HEK293 (cell line): ENCODE results near the gene ZNF560.
A peak's percentile ranks its signal among the peaks of the same experiment; 100 is the strongest.

Source experiments
- CTCF ChIA-PET: fragments of 350-600 bp; formaldehyde crosslinking; extraction: SDS; loops from one replicate; lab custom pipeline; 2021; ENCODE audit warnings: antibody characterized with exemption; lab: Yijun Ruan, JAX
- POLR2A ChIA-PET: fragments of 300-600 bp; formaldehyde crosslinking; extraction: SDS; loops from one replicate; lab custom pipeline; 2020; ENCODE audit warnings: antibody characterized with exemption, inconsistent platforms; lab: Yijun Ruan, JAX
- H3K27ac ChIP-seq: fragments of 200-500 bp; sonication (Bioruptor generic); 2 replicates; pipeline ENCODE4 v1.5.1; 2014; ENCODE audit warnings: low read depth, low read length, control low read depth, inconsistent platforms; ENCODE audit errors: extremely low read depth
- H3K36me3 ChIP-seq, 2 experiments: fragments of 200-500 bp in 1 of 2; sonication (Bioruptor generic) in 1 of 2; 1 replicate in 1 of 2; 2 replicates in 1 of 2; pipeline ENCODE4 v1.5.1; 2014 to 2017; ENCODE audit warnings: inconsistent platforms in 2 of 2, low read length in 2 of 2; ENCODE audit not compliant: control insufficient read depth in 2 of 2, insufficient read depth in 1 of 2
- H3K4me1 ChIP-seq: fragments of 200-500 bp; sonication (Bioruptor generic); 2 replicates; pipeline ENCODE4 v1.5.1; 2014; ENCODE audit warnings: mild to moderate bottlenecking, low read length, inconsistent platforms; ENCODE audit not compliant: control insufficient read depth, insufficient read depth
- H3K4me3 ChIP-seq: 2 replicates; pipeline ENCODE4 v1.5.1; 2011; ENCODE audit warnings: low read depth, mild to moderate bottlenecking, control low read depth, low read length, moderate library complexity
- H3K9me3 ChIP-seq: fragments of 200-500 bp; sonication (Bioruptor generic); 2 replicates; pipeline ENCODE4 v1.5.1; 2014; ENCODE audit warnings: low read depth, low read length, inconsistent platforms; ENCODE audit not compliant: control insufficient read depth, insufficient read depth
- SCRT2 ChIP-seq: fragments of 450-650 bp; formaldehyde crosslinking; IDR thresholded peaks from 2 replicates; pipeline ENCODE4 v1.5.1; 2016; ENCODE audit warnings: missing biosample characterization, missing genetic modification characterization
- SETDB1 ChIP-seq: IDR thresholded peaks from one replicate; pipeline ENCODE4 v1.6.1; 2017; ENCODE audit warnings: mild to moderate bottlenecking, low read length, moderate library complexity, mixed read lengths; ENCODE audit not compliant: insufficient read length
- TRIM28 ChIP-seq: IDR thresholded peaks from 2 replicates; pipeline ENCODE4 v1.6.1; 2011; ENCODE audit warnings: low read length, control low read depth, borderline replicate concordance
- ZBTB17 ChIP-seq: fragments of 450-650 bp; formaldehyde crosslinking; IDR thresholded peaks from 2 replicates; pipeline ENCODE4 v1.5.1; 2016; ENCODE audit warnings: missing biosample characterization, missing genetic modification characterization
- ZBTB26 ChIP-seq: fragments of 450-650 bp; formaldehyde crosslinking; optimal IDR thresholded peaks from 2 replicates; pipeline ENCODE3; 2016; ENCODE audit warnings: missing biosample characterization, mild to moderate bottlenecking, missing genetic modification characterization
- ZBTB48 ChIP-seq: fragments of 450-650 bp; formaldehyde crosslinking; IDR thresholded peaks from 2 replicates; pipeline ENCODE4 v1.5.1; 2016; ENCODE audit warnings: missing biosample characterization, missing genetic modification characterization
- ZFP69B ChIP-seq: fragments of 450-650 bp; formaldehyde crosslinking; IDR thresholded peaks from 2 replicates; pipeline ENCODE4 v1.5.1; 2016; ENCODE audit warnings: missing biosample characterization, missing genetic modification characterization
- ZNF10 ChIP-seq: fragments of 450-650 bp; formaldehyde crosslinking; IDR thresholded peaks from 2 replicates; pipeline ENCODE4 v1.5.1; 2017; ENCODE audit warnings: missing biosample characterization, missing genetic modification characterization
- ZNF174 ChIP-seq: fragments of 450-650 bp; formaldehyde crosslinking; IDR thresholded peaks from 2 replicates; pipeline ENCODE4 v1.5.0; 2017; ENCODE audit warnings: missing biosample characterization, mild to moderate bottlenecking, missing genetic modification characterization
- ZNF184 ChIP-seq: fragments of 450-650 bp; IDR thresholded peaks from 2 replicates; pipeline ENCODE4 v1.5.1; 2018; ENCODE audit warnings: missing biosample characterization, mild to moderate bottlenecking, missing genetic modification characterization
- ZNF211 ChIP-seq: fragments of 450-650 bp; formaldehyde crosslinking; IDR thresholded peaks from 2 replicates; pipeline ENCODE4 v1.5.1; 2016; ENCODE audit warnings: low read depth, missing biosample characterization, missing genetic modification characterization
- ZNF433 ChIP-seq: fragments of 450-650 bp; formaldehyde crosslinking; IDR thresholded peaks from 2 replicates; pipeline ENCODE4 v1.5.1; 2016; ENCODE audit warnings: missing biosample characterization, missing genetic modification characterization, low read depth
- ZNF48 ChIP-seq: fragments of 450-650 bp; formaldehyde crosslinking; IDR thresholded peaks from 2 replicates; pipeline ENCODE4 v1.5.1; 2016; ENCODE audit warnings: missing biosample characterization, missing genetic modification characterization
- ZNF600 ChIP-seq: fragments of 450-650 bp; formaldehyde crosslinking; IDR thresholded peaks from 2 replicates; pipeline ENCODE4 v1.5.1; 2016; ENCODE audit warnings: missing biosample characterization, missing genetic modification characterization
- ZNF776 ChIP-seq: fragments of 450-650 bp; formaldehyde crosslinking; IDR thresholded peaks from 2 replicates; pipeline ENCODE4 v1.5.0; 2017; ENCODE audit warnings: missing biosample characterization, missing genetic modification characterization, borderline replicate concordance
- ZSCAN23 ChIP-seq: fragments of 450-650 bp; formaldehyde crosslinking; IDR thresholded peaks from 2 replicates; pipeline ENCODE4 v1.5.1; 2016; ENCODE audit warnings: missing biosample characterization, missing genetic modification characterization
- TF ChIP-seq, protein P1 (sequence below): fragments of 450-650 bp; formaldehyde crosslinking; IDR thresholded peaks from 2 replicates; pipeline ENCODE4 v1.5.1; 2016; ENCODE audit warnings: missing biosample characterization, missing genetic modification characterization
- TF ChIP-seq, protein P2 (sequence below): fragments of 450-650 bp; formaldehyde crosslinking; IDR thresholded peaks from 2 replicates; pipeline ENCODE4 v1.5.1; 2016; ENCODE audit warnings: missing biosample characterization, missing genetic modification characterization
- TF ChIP-seq, protein P3 (sequence below): fragments of 450-650 bp; formaldehyde crosslinking; IDR thresholded peaks from 2 replicates; pipeline ENCODE4 v1.5.1; 2017; ENCODE audit warnings: missing biosample characterization, missing genetic modification characterization
- TF ChIP-seq, protein P4 (sequence below): fragments of 450-650 bp; formaldehyde crosslinking; IDR thresholded peaks from 2 replicates; pipeline ENCODE4 v1.5.0; 2017; ENCODE audit warnings: missing biosample characterization, missing genetic modification characterization, borderline replicate concordance
- TF ChIP-seq, protein P5 (sequence below): fragments of 450-650 bp; formaldehyde crosslinking; conservative IDR thresholded peaks from 2 replicates; pipeline ENCODE4 v1.5.1; 2016; ENCODE audit warnings: low read depth, missing biosample characterization, missing genetic modification characterization

The ZNF560 gene

GRCh38 chr19:9531933-9532332 lies 33.5 kb upstream of the ZNF560 start:
- Histone ChIP-seq H3K36me3 (peaks cover 64 to 99% of the 10 kb centered on the region in 2 experiments), H3K4me3 (no peak overlapping the region)
- CTCF ChIA-PET, result no interaction called here

DNA sequence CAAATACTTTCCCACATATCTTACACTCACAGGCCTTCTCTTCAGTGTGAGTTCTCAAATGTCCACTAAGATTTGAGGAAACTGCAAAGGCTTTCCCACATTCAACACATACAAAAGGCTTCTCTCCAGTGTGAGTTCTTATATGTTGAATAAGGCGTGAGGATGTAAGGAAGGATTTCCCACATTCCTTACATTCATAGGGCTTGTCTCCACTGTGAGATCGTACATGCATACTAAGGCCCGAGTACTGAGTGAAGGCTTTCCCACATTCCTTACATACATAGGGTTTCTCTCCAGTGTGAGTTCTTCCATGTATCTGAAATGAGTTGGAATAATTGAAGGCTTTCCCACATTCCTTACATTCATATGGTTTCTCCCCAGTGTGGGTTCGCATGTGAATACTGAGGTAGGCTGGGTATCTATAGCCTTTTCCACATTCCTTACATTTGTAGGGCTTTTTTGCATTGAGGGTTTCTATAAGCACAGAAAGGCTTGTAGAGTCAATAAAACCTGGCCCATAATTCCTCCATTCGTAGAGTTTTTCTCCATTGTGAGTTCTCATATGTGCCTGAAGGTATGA lies 30.4 kb upstream of the ZNF560 start:
- Histone ChIP-seq H3K36me3 (peaks cover 39 to 84% of the 10 kb centered on the region in 2 experiments), H3K9me3 (no peaks in the 10 kb centered on the region), H3K4me1 (no peaks in the 10 kb centered on the region), H3K27ac (no peak overlapping the region), H3K4me3 (no peak overlapping the region)
- POLR2A ChIA-PET, result no interaction called here
- CTCF ChIA-PET, result interaction anchor here (0.7 kb wide), 1 partner anchor 943 kb away, joined by 3 read pairs; no protein-coding TSS in a partner anchor
- TF ChIP-seq SETDB1 (peak; percentile 100), SCRT2 (no peak), ZNF10 (tag by site-specific recombination) (no peak), ZBTB26 (tag by site-specific recombination) (no peak), ZNF174 (no peak), ZNF600 (tag by site-specific recombination) (no peak), ZBTB17 (tag by site-specific recombination) (no peak)
- TF ChIP-seq, protein P1, sequence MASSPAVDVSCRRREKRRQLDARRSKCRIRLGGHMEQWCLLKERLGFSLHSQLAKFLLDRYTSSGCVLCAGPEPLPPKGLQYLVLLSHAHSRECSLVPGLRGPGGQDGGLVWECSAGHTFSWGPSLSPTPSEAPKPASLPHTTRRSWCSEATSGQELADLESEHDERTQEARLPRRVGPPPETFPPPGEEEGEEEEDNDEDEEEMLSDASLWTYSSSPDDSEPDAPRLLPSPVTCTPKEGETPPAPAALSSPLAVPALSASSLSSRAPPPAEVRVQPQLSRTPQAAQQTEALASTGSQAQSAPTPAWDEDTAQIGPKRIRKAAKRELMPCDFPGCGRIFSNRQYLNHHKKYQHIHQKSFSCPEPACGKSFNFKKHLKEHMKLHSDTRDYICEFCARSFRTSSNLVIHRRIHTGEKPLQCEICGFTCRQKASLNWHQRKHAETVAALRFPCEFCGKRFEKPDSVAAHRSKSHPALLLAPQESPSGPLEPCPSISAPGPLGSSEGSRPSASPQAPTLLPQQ (tag by site-specific recombination), result no peak

More at GRCh38 chr19:9531933-9532332, 33.5 kb upstream of the ZNF560 start:
- Histone ChIP-seq H3K9me3 (no peaks in the 10 kb centered on the region), H3K4me1 (no peaks in the 10 kb centered on the region), H3K27ac (no peak overlapping the region)
- POLR2A ChIA-PET, result no interaction called here
- TF ChIP-seq ZNF184 (tag by site-specific recombination) (no peak), ZBTB48 (tag by site-specific recombination) (no peak), ZNF433 (tag by site-specific recombination) (no peak), ZFP69B (tag by site-specific recombination) (no peak), TRIM28 (no peak), ZSCAN23 (tag by site-specific recombination) (no peak), ZNF211 (tag by site-specific recombination) (no peak), ZNF48 (no peak), ZNF776 (no peak)
- TF ChIP-seq, protein P2, sequence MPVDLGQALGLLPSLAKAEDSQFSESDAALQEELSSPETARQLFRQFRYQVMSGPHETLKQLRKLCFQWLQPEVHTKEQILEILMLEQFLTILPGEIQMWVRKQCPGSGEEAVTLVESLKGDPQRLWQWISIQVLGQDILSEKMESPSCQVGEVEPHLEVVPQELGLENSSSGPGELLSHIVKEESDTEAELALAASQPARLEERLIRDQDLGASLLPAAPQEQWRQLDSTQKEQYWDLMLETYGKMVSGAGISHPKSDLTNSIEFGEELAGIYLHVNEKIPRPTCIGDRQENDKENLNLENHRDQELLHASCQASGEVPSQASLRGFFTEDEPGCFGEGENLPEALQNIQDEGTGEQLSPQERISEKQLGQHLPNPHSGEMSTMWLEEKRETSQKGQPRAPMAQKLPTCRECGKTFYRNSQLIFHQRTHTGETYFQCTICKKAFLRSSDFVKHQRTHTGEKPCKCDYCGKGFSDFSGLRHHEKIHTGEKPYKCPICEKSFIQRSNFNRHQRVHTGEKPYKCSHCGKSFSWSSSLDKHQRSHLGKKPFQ (tag by site-specific recombination), result no peak
- TF ChIP-seq, protein P3, sequence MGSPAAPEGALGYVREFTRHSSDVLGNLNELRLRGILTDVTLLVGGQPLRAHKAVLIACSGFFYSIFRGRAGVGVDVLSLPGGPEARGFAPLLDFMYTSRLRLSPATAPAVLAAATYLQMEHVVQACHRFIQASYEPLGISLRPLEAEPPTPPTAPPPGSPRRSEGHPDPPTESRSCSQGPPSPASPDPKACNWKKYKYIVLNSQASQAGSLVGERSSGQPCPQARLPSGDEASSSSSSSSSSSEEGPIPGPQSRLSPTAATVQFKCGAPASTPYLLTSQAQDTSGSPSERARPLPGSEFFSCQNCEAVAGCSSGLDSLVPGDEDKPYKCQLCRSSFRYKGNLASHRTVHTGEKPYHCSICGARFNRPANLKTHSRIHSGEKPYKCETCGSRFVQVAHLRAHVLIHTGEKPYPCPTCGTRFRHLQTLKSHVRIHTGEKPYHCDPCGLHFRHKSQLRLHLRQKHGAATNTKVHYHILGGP (tag by site-specific recombination), result no peak
- TF ChIP-seq, protein P4, sequence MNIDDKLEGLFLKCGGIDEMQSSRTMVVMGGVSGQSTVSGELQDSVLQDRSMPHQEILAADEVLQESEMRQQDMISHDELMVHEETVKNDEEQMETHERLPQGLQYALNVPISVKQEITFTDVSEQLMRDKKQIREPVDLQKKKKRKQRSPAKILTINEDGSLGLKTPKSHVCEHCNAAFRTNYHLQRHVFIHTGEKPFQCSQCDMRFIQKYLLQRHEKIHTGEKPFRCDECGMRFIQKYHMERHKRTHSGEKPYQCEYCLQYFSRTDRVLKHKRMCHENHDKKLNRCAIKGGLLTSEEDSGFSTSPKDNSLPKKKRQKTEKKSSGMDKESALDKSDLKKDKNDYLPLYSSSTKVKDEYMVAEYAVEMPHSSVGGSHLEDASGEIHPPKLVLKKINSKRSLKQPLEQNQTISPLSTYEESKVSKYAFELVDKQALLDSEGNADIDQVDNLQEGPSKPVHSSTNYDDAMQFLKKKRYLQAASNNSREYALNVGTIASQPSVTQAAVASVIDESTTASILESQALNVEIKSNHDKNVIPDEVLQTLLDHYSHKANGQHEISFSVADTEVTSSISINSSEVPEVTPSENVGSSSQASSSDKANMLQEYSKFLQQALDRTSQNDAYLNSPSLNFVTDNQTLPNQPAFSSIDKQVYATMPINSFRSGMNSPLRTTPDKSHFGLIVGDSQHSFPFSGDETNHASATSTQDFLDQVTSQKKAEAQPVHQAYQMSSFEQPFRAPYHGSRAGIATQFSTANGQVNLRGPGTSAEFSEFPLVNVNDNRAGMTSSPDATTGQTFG, result no peak
- TF ChIP-seq, protein P5, sequence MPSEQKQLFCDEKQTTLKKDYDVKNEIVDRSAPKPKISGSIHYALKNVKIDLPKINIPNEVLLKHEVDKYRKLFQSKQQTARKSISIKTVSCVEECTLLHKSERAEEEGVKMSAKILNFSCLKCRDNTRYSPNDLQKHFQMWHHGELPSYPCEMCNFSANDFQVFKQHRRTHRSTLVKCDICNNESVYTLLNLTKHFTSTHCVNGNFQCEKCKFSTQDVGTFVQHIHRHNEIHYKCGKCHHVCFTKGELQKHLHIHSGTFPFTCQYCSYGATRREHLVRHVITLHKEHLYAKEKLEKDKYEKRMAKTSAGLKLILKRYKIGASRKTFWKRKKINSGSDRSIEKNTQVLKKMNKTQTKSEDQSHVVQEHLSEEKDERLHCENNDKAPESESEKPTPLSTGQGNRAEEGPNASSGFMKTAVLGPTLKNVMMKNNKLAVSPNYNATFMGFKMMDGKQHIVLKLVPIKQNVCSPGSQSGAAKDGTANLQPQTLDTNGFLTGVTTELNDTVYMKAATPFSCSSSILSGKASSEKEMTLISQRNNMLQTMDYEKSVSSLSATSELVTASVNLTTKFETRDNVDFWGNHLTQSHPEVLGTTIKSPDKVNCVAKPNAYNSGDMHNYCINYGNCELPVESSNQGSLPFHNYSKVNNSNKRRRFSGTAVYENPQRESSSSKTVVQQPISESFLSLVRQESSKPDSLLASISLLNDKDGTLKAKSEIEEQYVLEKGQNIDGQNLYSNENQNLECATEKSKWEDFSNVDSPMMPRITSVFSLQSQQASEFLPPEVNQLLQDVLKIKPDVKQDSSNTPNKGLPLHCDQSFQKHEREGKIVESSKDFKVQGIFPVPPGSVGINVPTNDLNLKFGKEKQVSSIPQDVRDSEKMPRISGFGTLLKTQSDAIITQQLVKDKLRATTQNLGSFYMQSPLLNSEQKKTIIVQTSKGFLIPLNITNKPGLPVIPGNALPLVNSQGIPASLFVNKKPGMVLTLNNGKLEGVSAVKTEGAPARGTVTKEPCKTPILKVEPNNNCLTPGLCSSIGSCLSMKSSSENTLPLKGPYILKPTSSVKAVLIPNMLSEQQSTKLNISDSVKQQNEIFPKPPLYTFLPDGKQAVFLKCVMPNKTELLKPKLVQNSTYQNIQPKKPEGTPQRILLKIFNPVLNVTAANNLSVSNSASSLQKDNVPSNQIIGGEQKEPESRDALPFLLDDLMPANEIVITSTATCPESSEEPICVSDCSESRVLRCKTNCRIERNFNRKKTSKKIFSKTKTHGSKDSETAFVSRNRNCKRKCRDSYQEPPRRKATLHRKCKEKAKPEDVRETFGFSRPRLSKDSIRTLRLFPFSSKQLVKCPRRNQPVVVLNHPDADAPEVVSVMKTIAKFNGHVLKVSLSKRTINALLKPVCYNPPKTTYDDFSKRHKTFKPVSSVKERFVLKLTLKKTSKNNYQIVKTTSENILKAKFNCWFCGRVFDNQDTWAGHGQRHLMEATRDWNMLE, result no peak
